HEK293 (cell line): Measurements from ENCODE around the gene WAPL.
A peak's percentile ranks its signal among the peaks of the same experiment; 100 is the strongest.

Experiments
- CTCF ChIA-PET: fragments of 350-600 bp; formaldehyde crosslinking; extraction: SDS; loops from one replicate; lab custom pipeline; 2021; ENCODE audit warnings: antibody characterized with exemption; lab: Yijun Ruan, JAX
- POLR2A ChIA-PET: fragments of 300-600 bp; formaldehyde crosslinking; extraction: SDS; loops from one replicate; lab custom pipeline; 2020; ENCODE audit warnings: antibody characterized with exemption, inconsistent platforms; lab: Yijun Ruan, JAX
- H3K27ac ChIP-seq: fragments of 200-500 bp; sonication (Bioruptor generic); 2 replicates; pipeline ENCODE4 v1.5.1; 2014; ENCODE audit warnings: low read depth, low read length, control low read depth, inconsistent platforms; ENCODE audit errors: extremely low read depth
- H3K36me3 ChIP-seq, 2 experiments: fragments of 200-500 bp in 1 of 2; sonication (Bioruptor generic) in 1 of 2; 1 replicate in 1 of 2; 2 replicates in 1 of 2; pipeline ENCODE4 v1.5.1; 2014 to 2017; ENCODE audit warnings: inconsistent platforms in 2 of 2, low read length in 2 of 2; ENCODE audit not compliant: control insufficient read depth in 2 of 2, insufficient read depth in 1 of 2
- H3K4me1 ChIP-seq: fragments of 200-500 bp; sonication (Bioruptor generic); 2 replicates; pipeline ENCODE4 v1.5.1; 2014; ENCODE audit warnings: mild to moderate bottlenecking, low read length, inconsistent platforms; ENCODE audit not compliant: control insufficient read depth, insufficient read depth
- H3K4me3 ChIP-seq: 2 replicates; pipeline ENCODE4 v1.5.1; 2011; ENCODE audit warnings: low read depth, mild to moderate bottlenecking, control low read depth, low read length, moderate library complexity
- H3K9me3 ChIP-seq: fragments of 200-500 bp; sonication (Bioruptor generic); 2 replicates; pipeline ENCODE4 v1.5.1; 2014; ENCODE audit warnings: low read depth, low read length, inconsistent platforms; ENCODE audit not compliant: control insufficient read depth, insufficient read depth
- KLF9 ChIP-seq: fragments of 450-650 bp; formaldehyde crosslinking; IDR thresholded peaks from 2 replicates; pipeline ENCODE4 v1.5.1; 2016; ENCODE audit warnings: missing biosample characterization, missing genetic modification characterization, low read depth
- PATZ1 ChIP-seq: fragments of 450-650 bp; formaldehyde crosslinking; IDR thresholded peaks from 2 replicates; pipeline ENCODE4 v1.5.1; 2016; ENCODE audit warnings: missing biosample characterization, missing genetic modification characterization
- RBAK ChIP-seq: fragments of 450-650 bp; formaldehyde crosslinking; IDR thresholded peaks from 2 replicates; pipeline ENCODE4 v1.5.1; 2016; ENCODE audit warnings: missing biosample characterization, missing genetic modification characterization
- SALL2 ChIP-seq: fragments of 450-650 bp; formaldehyde crosslinking; IDR thresholded peaks from 2 replicates; pipeline ENCODE4 v1.5.0; 2017; ENCODE audit warnings: missing biosample characterization, mild to moderate bottlenecking, missing genetic modification characterization, borderline replicate concordance
- TCF7L2 ChIP-seq: IDR thresholded peaks from 2 replicates; pipeline ENCODE4 v1.6.1; 2011; ENCODE audit warnings: low read depth, mild to moderate bottlenecking, inconsistent platforms, low read length, moderate library complexity, borderline replicate concordance
- TSHZ1 ChIP-seq: fragments of 450-650 bp; formaldehyde crosslinking; IDR thresholded peaks from 2 replicates; pipeline ENCODE4 v1.5.1; 2016; ENCODE audit warnings: missing biosample characterization, missing genetic modification characterization, borderline replicate concordance
- ZBTB10 ChIP-seq: fragments of 450-650 bp; formaldehyde crosslinking; IDR thresholded peaks from 2 replicates; pipeline ENCODE4 v1.5.1; 2016; ENCODE audit warnings: missing biosample characterization, missing genetic modification characterization
- ZFHX2 ChIP-seq: fragments of 450-650 bp; formaldehyde crosslinking; conservative IDR thresholded peaks from 2 replicates; pipeline ENCODE4 v1.5.1; 2016; ENCODE audit warnings: missing biosample characterization, missing genetic modification characterization
- ZNF148 ChIP-seq: fragments of 450-650 bp; formaldehyde crosslinking; IDR thresholded peaks from 2 replicates; pipeline ENCODE4 v1.5.0; 2017; ENCODE audit warnings: missing biosample characterization, missing genetic modification characterization, borderline replicate concordance
- ZNF174 ChIP-seq: fragments of 450-650 bp; formaldehyde crosslinking; IDR thresholded peaks from 2 replicates; pipeline ENCODE4 v1.5.0; 2017; ENCODE audit warnings: missing biosample characterization, mild to moderate bottlenecking, missing genetic modification characterization
- ZNF175 ChIP-seq: fragments of 450-650 bp; formaldehyde crosslinking; IDR thresholded peaks from 2 replicates; pipeline ENCODE4 v1.5.1; 2016; ENCODE audit warnings: missing biosample characterization, missing genetic modification characterization
- ZNF510 ChIP-seq: fragments of 450-650 bp; formaldehyde crosslinking; IDR thresholded peaks from 2 replicates; pipeline ENCODE4 v1.5.1; 2018; ENCODE audit warnings: mild to moderate bottlenecking, missing genetic modification characterization, missing biosample characterization; ENCODE audit not compliant: insufficient replicate concordance
- ZNF664 ChIP-seq: fragments of 450-650 bp; formaldehyde crosslinking; IDR thresholded peaks from 2 replicates; pipeline ENCODE4 v1.5.1; 2016; ENCODE audit warnings: missing biosample characterization, missing genetic modification characterization
- ZNF768 ChIP-seq: fragments of 450-650 bp; formaldehyde crosslinking; IDR thresholded peaks from 2 replicates; pipeline ENCODE4 v1.5.1; 2018; ENCODE audit warnings: missing biosample characterization, mild to moderate bottlenecking, missing genetic modification characterization
- ZNF837 ChIP-seq: fragments of 450-650 bp; formaldehyde crosslinking; IDR thresholded peaks from 2 replicates; pipeline ENCODE4 v1.5.1; 2016; ENCODE audit warnings: missing biosample characterization, missing genetic modification characterization
- ZSCAN18 ChIP-seq: fragments of 450-650 bp; formaldehyde crosslinking; IDR thresholded peaks from 2 replicates; pipeline ENCODE4 v1.5.1; 2016; ENCODE audit warnings: missing biosample characterization, missing genetic modification characterization
- ZXDB ChIP-seq: fragments of 450-650 bp; formaldehyde crosslinking; IDR thresholded peaks from 2 replicates; pipeline ENCODE4 v1.5.1; 2016; ENCODE audit warnings: missing biosample characterization, missing genetic modification characterization

Gene WAPL

GRCh38 chr10:86410542-86411124 lies 111.0 kb downstream of the WAPL start:
- Histone ChIP-seq H3K36me3 (no peaks in the 10 kb centered on the region), H3K9me3 (no peaks in the 10 kb centered on the region), H3K27ac (no peak overlapping the region), H3K4me3 (no peak overlapping the region), H3K4me1 (no peaks in the 10 kb centered on the region)
- ChIA-PET POLR2A (interaction anchor here (0.7 to 1.0 kb wide), 2 partner anchors 11 to 440 kb away, joined by 3 read pairs; no protein-coding TSS in a partner anchor), CTCF (interaction anchor here (0.6 to 1.1 kb wide), 2 partner anchors 11 to 566 kb away, joined by 3 to 4 read pairs; no protein-coding TSS in a partner anchor)
- peak; percentile 96 for TF ChIP-seq RBAK
- no peak for TF ChIP-seq PATZ1

- CTCF ChIA-PET = interaction anchor here (0.6 kb wide), 1 partner anchor 9 kb away, joined by 4 read pairs; no protein-coding TSS in a partner anchor
- no peaks in the 10 kb centered on the region for H3K36me3 ChIP-seq
- no peaks in the 10 kb centered on the region for H3K4me1 ChIP-seq
- H3K4me3 ChIP-seq = no peak overlapping the region
- H3K9me3 ChIP-seq = no peaks in the 10 kb centered on the region
- TF ChIP-seq SALL2 = no peak
- no peak for TF ChIP-seq ZFHX2 (tag by site-specific recombination)
- TF ChIP-seq ZBTB10 (tag by site-specific recombination) = no peak
- no peak for TF ChIP-seq KLF9 (tag by site-specific recombination)
- TF ChIP-seq, all 188 proteins: peak for 0
- POLR2A ChIA-PET = no interaction called here
- no peak overlapping the region for H3K27ac ChIP-seq
Measured at GRCh38 chr10:86409183-86409582, 112.4 kb downstream of the WAPL start.

GRCh38 chr10:86403183-86403797 lies 118.3 kb downstream of the WAPL start:
- Histone ChIP-seq H3K27ac (no peak overlapping the region), H3K4me3 (no peak overlapping the region), H3K4me1 (no peaks in the 10 kb centered on the region; the same call in 1 of the 2 replicates), H3K9me3 (no peaks in the 10 kb centered on the region), H3K36me3 (no peaks in the 10 kb centered on the region)
- POLR2A ChIA-PET = interaction anchor here (0.6 kb wide), 1 partner anchor 35 kb away, joined by 4 read pairs; no protein-coding TSS in a partner anchor
- CTCF ChIA-PET = interaction anchor here (0.6 to 0.7 kb wide), 2 partner anchors 119 to 183 kb away, joined by 3 to 6 read pairs; no protein-coding TSS in a partner anchor
- TF ChIP-seq ZNF148 (tag by site-specific recombination) (no peak), ZNF837 (tag by site-specific recombination) (no peak), ZNF174 (no peak), ZNF510 (tag by site-specific recombination) (no peak), ZNF175 (tag by site-specific recombination) (no peak), ZSCAN18 (tag by site-specific recombination) (no peak), ZNF664 (tag by site-specific recombination) (no peak), TCF7L2 (no peak), TSHZ1 (no peak), ZXDB (tag by site-specific recombination) (no peak), ZNF768 (tag by site-specific recombination) (no peak)
